GM18520 (cell line): ENCODE measurements around the gene PRODH.
"Not testable (repeated sequence)": the region's sequence is repeated elsewhere in the genome, so short reads cannot be mapped to it uniquely, and the experiment has no call there.

ENCODE experiments used
- ATAC-seq: cut with Tn5 transposase; IDR thresholded peaks from one replicate; pipeline ENCODE4 v1.9.1; 2021; ENCODE audit not compliant: unreplicated experiment

Gene PRODH

DNA sequence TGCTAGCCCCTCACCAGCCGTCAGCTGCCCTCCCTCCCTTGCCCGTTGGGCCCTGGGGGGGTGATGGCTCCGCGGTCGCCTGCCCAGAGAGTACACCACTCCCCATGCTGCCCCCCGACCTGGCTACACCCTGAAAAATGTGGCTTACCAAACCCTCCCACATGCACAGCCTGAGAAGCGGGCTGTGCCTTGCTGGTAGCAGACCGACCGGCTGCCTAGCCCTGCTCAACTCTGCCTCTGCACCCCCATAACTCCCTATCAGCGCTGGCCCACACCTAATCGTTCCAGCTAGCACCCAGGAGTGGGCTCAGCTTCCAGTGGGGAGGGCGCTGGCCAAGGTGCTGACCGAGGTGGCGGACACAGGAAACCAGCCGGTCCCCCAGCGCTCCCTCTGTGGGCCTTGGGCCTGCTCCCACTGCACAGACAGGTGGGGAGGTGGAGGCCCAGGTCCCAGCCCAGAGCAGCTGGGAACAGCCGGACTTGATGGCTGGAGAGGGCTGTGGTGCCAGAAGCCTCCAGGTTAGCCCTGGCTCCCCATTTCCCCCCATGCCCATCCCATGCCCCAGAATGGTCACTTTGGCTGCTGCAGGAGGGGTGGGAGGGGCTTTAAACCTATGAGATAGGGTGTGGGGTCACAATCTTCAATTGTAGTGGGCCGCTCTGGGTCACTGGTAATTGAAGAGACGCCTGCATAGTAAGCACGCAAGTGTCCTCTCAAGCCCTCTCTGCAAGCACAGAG is 32.1 kb upstream of the PRODH start:
- no peak for ATAC-seq

DNA sequence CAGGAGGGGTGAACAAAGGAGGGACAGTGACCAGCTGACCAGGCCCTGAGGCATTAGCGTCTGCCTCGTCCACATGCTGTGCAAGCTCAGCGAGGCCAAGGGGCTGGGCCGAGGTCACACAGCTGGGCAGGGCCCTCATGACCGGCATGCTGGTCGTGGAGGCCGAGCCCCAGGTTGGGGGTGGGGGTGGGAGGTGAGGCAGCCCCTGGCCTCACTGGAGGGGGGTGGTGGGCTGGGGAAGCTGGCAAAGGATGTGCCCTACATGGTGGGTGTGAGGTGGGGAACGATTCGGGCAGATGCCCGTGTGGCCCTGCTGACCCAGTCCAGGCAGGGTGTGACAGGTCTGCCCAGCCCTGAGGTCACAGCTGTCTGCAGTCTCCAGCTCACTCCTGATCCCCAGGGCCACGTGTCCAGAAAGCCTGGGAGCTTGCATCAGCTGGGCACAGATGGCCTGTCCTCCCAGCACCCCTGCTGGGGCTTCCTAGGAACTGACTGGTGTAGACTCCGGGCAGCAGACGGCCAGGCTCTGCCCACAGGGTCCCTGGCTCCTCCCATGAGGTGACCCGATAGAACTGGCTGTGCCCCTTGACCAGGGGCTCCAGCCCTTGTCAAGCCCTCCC is 31.4 kb upstream of the PRODH start:
- not testable (repeated sequence) for ATAC-seq

DNA sequence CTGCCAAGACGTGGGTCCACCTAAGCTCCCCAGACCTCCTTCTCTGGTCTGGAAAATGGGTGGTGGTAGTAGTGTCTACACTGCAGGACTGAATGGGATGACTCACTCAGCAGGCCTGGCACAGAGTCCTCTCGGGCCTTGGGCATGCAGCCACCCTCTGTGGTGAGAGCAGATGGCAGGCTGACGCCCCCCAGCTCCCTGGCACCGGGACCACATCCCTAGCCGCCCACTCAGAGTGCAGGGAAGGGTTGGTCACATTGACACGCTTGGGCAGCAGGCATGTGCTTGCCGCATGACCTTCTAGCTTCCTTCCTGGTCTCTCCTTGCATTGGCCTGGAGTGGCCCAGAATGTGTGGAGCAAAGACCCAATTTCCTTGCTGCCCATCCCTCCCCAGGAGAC is 30.7 kb upstream of the PRODH start:
- ATAC-seq, result no peak

DNA sequence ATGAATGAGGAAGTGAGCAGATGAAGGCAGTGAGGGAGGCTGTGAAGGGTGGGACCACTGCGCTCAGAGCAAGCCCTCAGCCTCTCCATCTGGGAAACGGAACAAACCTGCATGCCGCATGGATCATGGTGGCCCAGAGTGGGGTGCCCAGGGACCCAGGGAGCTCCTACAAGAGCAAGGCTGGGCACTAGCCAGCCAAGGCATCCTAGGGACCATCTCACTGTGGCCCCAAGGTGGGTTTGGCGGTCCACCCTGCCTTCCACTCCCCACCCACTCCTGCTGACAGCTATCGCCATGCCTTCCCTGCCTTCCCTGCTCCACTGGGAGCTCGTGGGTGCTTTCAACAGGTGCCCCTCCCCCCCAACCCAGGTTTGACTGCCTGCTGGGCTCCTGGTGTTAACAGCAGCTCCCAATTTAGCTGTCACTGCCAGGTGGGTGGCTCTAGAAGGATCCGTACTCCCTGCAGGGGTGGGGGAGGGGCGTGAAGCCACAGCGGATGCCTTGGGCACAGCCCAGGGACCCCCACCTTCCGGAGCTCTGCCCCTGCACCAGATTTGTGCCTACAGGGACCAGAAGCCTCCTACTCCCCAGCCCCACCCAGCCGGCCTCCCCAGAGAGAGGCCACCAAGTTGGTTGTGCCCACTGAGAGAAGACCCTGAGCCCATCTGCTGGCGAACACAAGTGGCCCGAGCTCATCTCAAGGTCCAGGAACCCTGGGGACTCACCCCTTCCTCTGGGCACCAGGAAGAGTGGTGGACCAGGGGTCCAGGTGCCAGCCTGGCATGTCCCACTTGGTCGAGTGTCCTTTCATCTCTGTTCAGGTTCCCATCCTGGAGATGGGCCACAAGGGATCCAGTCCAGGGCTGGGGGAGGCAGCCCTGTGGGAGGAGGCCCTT is 29.7 kb upstream of the PRODH start:
- ATAC-seq, result no peak

DNA sequence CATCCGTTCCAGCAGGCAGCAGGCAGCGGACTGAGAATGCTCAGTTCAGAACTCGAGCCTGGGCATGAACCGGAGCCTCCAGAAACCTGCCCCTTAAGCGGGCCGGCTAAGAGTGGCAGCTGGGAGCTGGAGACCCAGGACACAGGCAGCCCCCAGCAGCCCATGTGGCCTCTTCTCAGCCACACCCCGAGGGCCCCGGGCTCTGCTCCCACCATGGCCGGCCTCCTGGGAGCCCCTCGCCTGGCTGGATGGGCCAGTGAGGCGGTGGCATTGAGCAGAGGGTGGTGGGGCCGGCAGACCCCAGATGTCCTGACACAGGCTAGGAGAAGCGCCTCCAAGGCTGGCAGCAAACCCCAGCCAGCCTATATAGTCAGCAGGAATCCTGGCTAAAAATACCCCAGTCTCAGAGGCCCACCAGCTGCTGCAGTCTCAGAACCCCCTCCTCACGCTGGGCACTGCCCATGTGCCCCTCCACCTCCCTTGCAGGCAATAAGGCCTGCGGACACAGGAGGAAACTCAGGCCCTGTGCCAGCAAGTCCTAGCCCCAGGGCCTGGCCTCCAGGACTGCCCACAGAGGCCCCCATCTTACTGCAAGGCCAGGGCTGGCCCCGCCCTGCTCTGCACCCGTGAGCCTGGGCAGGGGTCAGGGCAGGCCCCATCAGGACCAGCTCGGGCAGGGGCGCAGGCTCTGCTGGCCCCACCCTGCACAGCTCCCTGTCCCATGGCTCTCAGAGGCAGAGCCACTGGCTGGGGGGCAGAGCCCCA is 28.6 kb upstream of the PRODH start:
- ATAC-seq, result not testable (repeated sequence)

DNA sequence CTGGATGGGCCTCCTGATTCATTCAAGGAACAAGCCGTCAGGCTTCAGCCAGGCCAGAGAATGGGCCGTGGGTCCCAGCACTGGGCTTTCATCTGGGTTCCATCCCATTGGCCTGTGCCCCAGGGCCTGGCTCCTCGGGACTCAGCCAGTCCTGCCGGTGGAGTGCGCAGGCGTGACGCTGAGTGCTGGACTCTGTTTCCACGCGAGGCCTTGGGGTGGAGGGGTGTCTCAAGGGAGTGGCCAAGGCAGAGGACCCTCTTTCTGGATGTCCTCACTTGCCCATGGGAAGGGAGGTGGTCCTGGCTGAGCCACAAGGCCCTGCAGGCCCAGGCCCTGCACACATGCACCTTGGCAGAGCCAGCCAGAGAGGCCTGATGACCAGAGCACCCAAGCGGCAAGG is 28.0 kb upstream of the PRODH start:
- ATAC-seq, result not testable (repeated sequence)

DNA sequence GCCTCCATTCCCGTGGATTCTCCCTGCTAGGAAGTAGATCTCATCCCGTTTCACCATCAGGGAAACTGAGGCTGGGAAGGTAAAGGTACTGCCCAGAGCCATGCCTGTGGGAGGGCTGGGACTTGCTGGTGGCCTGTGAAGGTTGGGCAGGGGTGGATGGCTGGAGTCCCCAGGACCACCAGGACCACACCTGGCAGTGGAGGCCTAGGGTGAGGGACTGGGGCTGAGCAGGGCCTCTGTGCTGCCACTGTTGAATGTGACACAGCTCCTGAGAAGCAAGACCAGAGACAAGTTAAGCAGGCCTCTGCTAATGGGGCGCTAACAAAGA is 26.2 kb upstream of the PRODH start:
- no peak for ATAC-seq

DNA sequence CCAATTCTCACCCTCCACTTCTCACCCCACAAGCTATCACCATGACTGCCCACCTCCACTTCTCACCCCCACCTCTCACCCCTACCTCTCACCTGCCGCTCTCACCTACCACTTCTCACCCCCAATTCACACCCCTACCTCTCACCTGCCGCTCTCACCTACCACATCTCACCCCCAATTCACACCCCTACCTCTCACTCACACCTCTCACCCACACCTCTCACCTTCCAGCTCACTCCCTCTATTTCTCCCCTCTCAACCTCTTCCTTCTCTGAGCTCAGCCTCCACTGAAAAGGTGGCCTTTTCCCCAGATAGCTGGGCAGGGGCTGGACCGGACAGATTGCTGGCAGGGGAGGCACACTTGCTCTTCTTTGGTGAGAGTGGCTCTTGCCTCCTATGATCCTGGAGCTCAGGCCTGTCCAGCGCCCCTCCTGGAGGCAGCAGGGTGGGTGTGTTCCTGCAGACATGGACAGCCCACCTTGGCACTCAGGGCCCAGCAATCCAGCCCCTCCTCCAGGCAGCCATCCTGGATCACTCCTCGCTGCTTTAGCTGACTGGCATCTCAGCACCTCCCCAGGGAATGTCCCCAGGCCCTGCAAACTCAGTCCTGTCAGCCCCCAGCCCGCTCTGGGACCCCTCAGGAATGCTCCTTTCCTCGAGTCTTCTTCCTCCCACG is 25.7 kb upstream of the PRODH start:
- not testable (repeated sequence) for ATAC-seq

- ATAC-seq, result not testable (repeated sequence)
Measured at GRCh38 chr22:18961201-18961600, 25.1 kb upstream of the PRODH start.

GRCh38 chr22:18960166-18960820 is 24.2 kb upstream of the PRODH start:
- ATAC-seq, result not testable (repeated sequence)

- ATAC-seq, result not testable (repeated sequence)
Measured at GRCh38 chr22:18959741-18960140, 23.6 kb upstream of the PRODH start.

- not testable (repeated sequence) for ATAC-seq
Measured at GRCh38 chr22:18959266-18959665, 23.2 kb upstream of the PRODH start.

GRCh38 chr22:18958738-18959137 is 22.6 kb upstream of the PRODH start:
- ATAC-seq, result not testable (repeated sequence)

- ATAC-seq, result not testable (repeated sequence)
Measured at GRCh38 chr22:18958321-18958705, 22.2 kb upstream of the PRODH start.

DNA sequence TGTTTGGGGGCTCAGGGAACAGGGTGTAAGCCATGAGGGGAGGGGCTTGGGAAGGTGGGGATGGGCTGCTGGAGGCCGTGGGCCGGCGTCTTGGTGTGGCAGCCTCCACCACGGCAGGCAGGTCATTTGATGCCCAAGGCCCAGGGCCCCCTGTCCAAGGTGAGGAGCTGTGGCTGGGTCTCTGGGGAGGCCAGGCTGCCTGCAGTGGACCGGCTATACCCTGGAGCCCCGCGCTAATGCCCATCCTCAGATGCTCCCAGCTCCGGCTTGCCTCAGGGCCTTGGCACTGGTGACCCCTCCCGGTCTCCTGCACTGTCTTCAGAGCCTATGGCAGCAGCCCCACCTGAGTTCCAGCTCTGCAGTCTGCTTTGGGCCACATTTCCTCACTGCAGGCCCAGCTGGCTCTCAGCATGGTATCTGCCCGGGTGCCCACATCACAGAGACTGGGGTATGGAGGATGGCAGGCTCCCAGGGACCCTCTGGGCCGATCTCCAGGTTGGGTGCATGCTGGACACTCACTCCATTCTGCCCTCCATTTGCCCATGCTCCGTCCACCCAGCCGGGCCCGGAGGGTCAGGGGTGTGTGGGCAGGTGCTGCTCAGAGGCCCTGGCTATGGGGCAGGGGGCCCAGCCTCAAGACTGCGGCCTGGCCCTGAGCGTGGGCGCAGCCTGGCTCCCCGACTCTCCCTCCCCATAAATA is 21.7 kb upstream of the PRODH start:
- not testable (repeated sequence) for ATAC-seq

GRCh38 chr22:18956956-18957355 is 20.9 kb upstream of the PRODH start:
- not testable (repeated sequence) for ATAC-seq

DNA sequence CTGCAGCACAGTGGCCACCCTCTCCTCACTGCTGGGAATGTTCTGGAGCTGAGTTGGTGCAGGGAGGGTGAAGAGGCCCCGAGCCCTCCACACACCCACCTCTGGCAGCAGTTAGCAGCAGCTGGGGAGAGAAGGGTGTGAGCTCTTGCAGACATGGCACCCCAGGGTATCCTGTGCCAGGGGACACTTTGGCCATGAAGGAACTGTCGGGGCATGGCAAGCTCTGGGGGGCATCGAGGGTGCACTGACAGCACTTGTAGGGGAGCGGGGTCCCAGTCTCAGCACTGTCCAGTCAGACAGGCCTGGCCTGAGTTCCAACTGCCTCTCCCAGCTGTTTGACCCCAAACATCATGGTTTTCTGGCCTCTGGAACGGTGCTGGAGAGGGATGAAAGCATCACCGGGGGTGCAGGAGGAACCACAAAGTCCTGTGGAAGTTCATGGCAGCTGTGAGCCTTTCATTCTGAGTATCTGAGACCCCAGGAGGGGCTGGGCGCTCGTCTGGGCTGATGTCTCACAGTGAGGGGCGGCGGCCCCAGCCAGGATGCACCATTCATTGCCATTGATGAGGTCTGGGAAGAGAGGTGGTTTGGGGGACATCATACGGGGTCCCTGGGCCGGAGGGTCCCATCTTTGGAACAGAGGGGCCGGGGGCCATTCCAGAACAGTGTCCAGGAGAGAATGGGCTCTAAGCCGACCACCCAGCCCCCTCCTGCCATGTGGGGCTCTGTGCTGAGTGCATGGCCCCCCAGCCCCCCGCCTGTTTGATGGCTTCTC is 20.2 kb upstream of the PRODH start:
- ATAC-seq, result not testable (repeated sequence)

- no peak for ATAC-seq
Measured at GRCh38 chr22:18955696-18956095, 19.6 kb upstream of the PRODH start.
